HCT116 (cell line): ENCODE results near the gene RALGPS1. TPM values are rescaled to one million over a fixed set of nuclear protein-coding genes. Genes with fewer than 3 reads are reported as not detected.

Experiments used
- ATAC-seq: fragments of 200-7000 bp; cut with Tn5 transposase; 2 replicates; pipeline ENCODE4 v1.9.1; 2020; ENCODE audit warnings: mild to moderate bottlenecking, moderate library complexity
- BruUV-seq: library from RNA; stranded (reverse); fragments of 400-500 nt; replicated peaks from 2 replicates; lab custom pipeline; 2021; lab: Mats Ljungman, UMichigan
- CTCF ChIA-PET: fragments of 300-600 bp; sonication (Branson Sonifier 250); formaldehyde crosslinking; loops from one replicate; lab custom pipeline; 2021; ENCODE audit warnings: antibody characterized with exemption; lab: Charles Lee
- POLR2A ChIA-PET: fragments of 300-600, 350-600 bp; sonication (Branson Sonifier 250); formaldehyde crosslinking; loops from one replicate; lab custom pipeline; 2021; ENCODE audit warnings: antibody characterized with exemption; lab: Charles Lee
- RAD21 ChIA-PET, 2 experiments: fragments of 300-600 bp; sonication (Branson Sonifier 250); formaldehyde crosslinking; loops; one replicate each; lab custom pipeline; 2023; ENCODE audit warnings: low total read pairs in 2 of 2; ENCODE audit not compliant: uncharacterized antibody in 2 of 2, unreplicated experiment in 2 of 2, low non-redundant PET in 1 of 2; lab: Charles Lee
- DNase-seq: peaks from one replicate; pipeline ENCODE4 v3.0.0-alpha.2; 2010; ENCODE audit warnings: low read depth, low spot score
- H2AFZ ChIP-seq: fragments of 200-600 bp; shearing (Covaris generic), sonication (generic); 2 replicates; pipeline ENCODE4 v1.6.1; 2017; ENCODE audit warnings: low read depth, mixed run types, mixed read lengths, antibody characterized with exemption, low read length; ENCODE audit not compliant: poor library complexity, severe bottlenecking
- H3K27ac ChIP-seq: 2 replicates; pipeline ENCODE4 v1.5.1; 2012; ENCODE audit warnings: low read depth, low read length
- H3K27me3 ChIP-seq: fragments of 200-600 bp; sonication (generic); 2 replicates; pipeline ENCODE4 v1.6.1; 2016; ENCODE audit warnings: mixed run types, low read length, mixed read lengths; ENCODE audit not compliant: insufficient read depth
- H3K36me3 ChIP-seq, 2 experiments: fragments of 200-500 bp in 1 of 2; fragments of 200-600 bp in 1 of 2; sonication (Bioruptor generic) in 1 of 2; sonication (generic) in 1 of 2; 2 replicates each; pipeline versions ENCODE4 v1.5.1 to v1.6.1; 2014 to 2016; ENCODE audit warnings: low read length in 2 of 2, inconsistent platforms in 1 of 2, mixed read lengths in 1 of 2, mixed run types in 1 of 2; ENCODE audit not compliant: insufficient read depth in 2 of 2, control insufficient read depth in 1 of 2
- H3K4me1 ChIP-seq, 2 experiments: fragments of 200-600 bp in 1 of 2; sonication (generic) in 1 of 2; 2 replicates each; pipeline versions ENCODE4 v1.5.1 to v1.6.1; 2012 to 2017; ENCODE audit warnings: low read length in 2 of 2, inconsistent platforms in 1 of 2, mild to moderate bottlenecking in 1 of 2, mixed read lengths in 1 of 2, mixed run types in 1 of 2, moderate library complexity in 1 of 2; ENCODE audit not compliant: insufficient read depth in 2 of 2, control insufficient read depth in 1 of 2
- H3K4me2 ChIP-seq: fragments of 200-600 bp; sonication (generic); 2 replicates; pipeline ENCODE4 v1.6.1; 2017; ENCODE audit warnings: mixed run types, low read length, mixed read lengths
- H3K4me3 ChIP-seq, 2 experiments: fragments of 200-600 bp in 1 of 2; sonication (generic) in 1 of 2; replicated peaks in 1 of 2; 2 replicates each; pipeline ENCODE4 v1.5.1; 2011 to 2016; ENCODE audit warnings: low read length in 2 of 2, control low read depth in 1 of 2, low read depth in 1 of 2, mild to moderate bottlenecking in 1 of 2, mixed read lengths in 1 of 2, mixed run types in 1 of 2
- H3K79me2 ChIP-seq: fragments of 200-600 bp; sonication (generic); 2 replicates; pipeline ENCODE4 v1.6.1; 2017; ENCODE audit warnings: mild to moderate bottlenecking, mixed run types, low read length, moderate library complexity, mixed read lengths; ENCODE audit not compliant: insufficient read depth
- H3K9ac ChIP-seq: fragments of 200-600 bp; sonication (generic); 2 replicates; pipeline ENCODE4 v1.6.1; 2016; ENCODE audit warnings: low read length, mixed read lengths
- H3K9me2 ChIP-seq: fragments of 200-600 bp; sonication (generic), shearing (Covaris generic); 2 replicates; pipeline ENCODE4 v1.6.1; 2017; ENCODE audit warnings: mixed run types, mild to moderate bottlenecking, moderate library complexity; ENCODE audit not compliant: insufficient read depth
- H3K9me3 ChIP-seq, 2 experiments: fragments of 200-500 bp in 1 of 2; fragments of 200-600 bp in 1 of 2; sonication (Bioruptor generic) in 1 of 2; sonication (generic) in 1 of 2; 2 replicates each; pipeline ENCODE4 v1.6.1; 2014 to 2017; ENCODE audit warnings: low read length in 2 of 2, mixed read lengths in 2 of 2, inconsistent platforms in 1 of 2, low read depth in 1 of 2, mild to moderate bottlenecking in 1 of 2, mixed run types in 1 of 2, moderate library complexity in 1 of 2; ENCODE audit not compliant: control insufficient read depth in 1 of 2, insufficient read depth in 1 of 2
- H4K20me1 ChIP-seq: fragments of 200-600 bp; sonication (generic), shearing (Covaris generic); 2 replicates; pipeline ENCODE4 v1.6.1; 2017; ENCODE audit warnings: mixed run types, mild to moderate bottlenecking, moderate library complexity; ENCODE audit not compliant: insufficient read depth
- CBX3 ChIP-seq: IDR thresholded peaks from 2 replicates; pipeline ENCODE4 v1.6.1; 2012; ENCODE audit warnings: low read depth
- CEBPB ChIP-seq: IDR thresholded peaks from 2 replicates; pipeline ENCODE4 v1.6.1; 2012; ENCODE audit warnings: low read depth
- EGR1 ChIP-seq: IDR thresholded peaks from 2 replicates; pipeline ENCODE4 v1.6.1; 2012; ENCODE audit warnings: low read depth
- EZH2phosphoT487 ChIP-seq: fragments of 200-600 bp; IDR thresholded peaks from 2 replicates; pipeline ENCODE4 v1.6.1; 2018; ENCODE audit warnings: antibody characterized with exemption, borderline replicate concordance
- FOSL1 ChIP-seq: IDR thresholded peaks from 2 replicates; pipeline ENCODE4 v1.6.1; 2012; ENCODE audit warnings: low read depth
- JUND ChIP-seq: IDR thresholded peaks from 2 replicates; pipeline ENCODE4 v1.6.1; 2012
- RAD21 ChIP-seq: IDR thresholded peaks from 2 replicates; pipeline ENCODE4 v1.6.1; 2012; ENCODE audit warnings: low read depth, mild to moderate bottlenecking
- SIN3A ChIP-seq: IDR thresholded peaks from 2 replicates; pipeline ENCODE4 v1.6.1; 2012; ENCODE audit warnings: low read depth
- SP1 ChIP-seq: IDR thresholded peaks from 2 replicates; pipeline ENCODE4 v1.6.1; 2012; ENCODE audit warnings: low read depth
- SRF ChIP-seq: IDR thresholded peaks from 2 replicates; pipeline ENCODE4 v1.6.1; 2012; ENCODE audit warnings: low read depth
- TCF7L2 ChIP-seq: IDR thresholded peaks from 2 replicates; pipeline ENCODE4 v1.7.0; 2011; ENCODE audit warnings: borderline replicate concordance, inconsistent platforms; ENCODE audit not compliant: insufficient read depth, insufficient read length; ENCODE audit errors: extremely low read depth
- YY1 ChIP-seq: IDR thresholded peaks from 2 replicates; pipeline ENCODE4 v1.6.1; 2011; ENCODE audit warnings: low read length, low read depth, moderate library complexity, mild to moderate bottlenecking; ENCODE audit not compliant: insufficient replicate concordance; ENCODE audit errors: extremely low read depth
- ZNF274 ChIP-seq: fragments of 200-500 bp; sonication (Bioruptor generic); IDR thresholded peaks from 2 replicates; pipeline ENCODE4 v1.6.1; 2014; ENCODE audit warnings: mild to moderate bottlenecking, low read depth, low read length, inconsistent platforms
- intact Hi-C: fragments of 100-400 bp; cut with micrococcal nuclease; formaldehyde crosslinking; loops from 2 replicates; pipeline ENCODE4 v1.10.0; 2022
- total RNA-seq: library from RNA; stranded (reverse); gene quantifications from one replicate; pipeline ENCODE4 v1.2.1, GENCODE V29; 2021; ENCODE audit not compliant: unreplicated experiment
- TF ChIP-seq, protein P1 (sequence below): IDR thresholded peaks from 2 replicates; pipeline ENCODE4 v1.6.1; 2012
- TF ChIP-seq, protein P2 (sequence below): IDR thresholded peaks from 2 replicates; pipeline ENCODE4 v1.6.1; 2012
- TF ChIP-seq, protein P3 (sequence below): IDR thresholded peaks from 2 replicates; pipeline ENCODE4 v1.6.1; 2011; ENCODE audit warnings: mild to moderate bottlenecking, low read length, moderate library complexity; ENCODE audit not compliant: insufficient replicate concordance; ENCODE audit errors: extremely low read depth

RALGPS1 gene
- total RNA-seq, 1 experiment from 2014 or later: 7.6 TPM

DNA sequence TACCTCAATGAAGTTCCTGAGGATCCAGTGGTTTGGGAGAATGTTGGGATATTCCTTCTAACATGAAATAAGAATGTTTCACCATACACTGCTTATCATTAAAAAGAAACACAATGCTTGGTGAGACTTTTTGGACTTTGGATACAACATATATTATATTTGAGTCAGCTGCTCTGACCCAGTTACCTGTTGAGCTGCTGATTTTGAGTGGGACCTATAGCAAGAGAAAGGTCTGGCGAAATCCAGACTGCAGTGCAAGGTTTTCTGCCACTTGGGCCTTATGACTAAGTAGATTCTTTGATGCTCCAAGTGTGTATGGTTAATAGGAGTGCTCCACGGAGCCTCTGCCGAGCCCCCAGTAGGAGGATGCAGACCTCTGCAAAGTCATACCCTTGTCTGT is 10.0 kb upstream of the RALGPS1 start:
- CTCF ChIA-PET: no interaction called here
- no peak for TF ChIP-seq SP1
- TF ChIP-seq RAD21: no peak
- TF ChIP-seq EGR1: no peak
- TF ChIP-seq CBX3: no peak
- no peak for TF ChIP-seq EZH2phosphoT487
- TF ChIP-seq SIN3A: no peak
- TF ChIP-seq ZNF274: no peak
- TF ChIP-seq CEBPB: no peak
- TF ChIP-seq, protein P1, sequence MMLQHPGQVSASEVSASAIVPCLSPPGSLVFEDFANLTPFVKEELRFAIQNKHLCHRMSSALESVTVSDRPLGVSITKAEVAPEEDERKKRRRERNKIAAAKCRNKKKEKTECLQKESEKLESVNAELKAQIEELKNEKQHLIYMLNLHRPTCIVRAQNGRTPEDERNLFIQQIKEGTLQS: no peak
- Histone ChIP-seq H3K27me3 (peaks cover 6% of the 10 kb centered on the region; the same call in 1 of the 2 replicates), H3K4me1 (no peaks in the 10 kb centered on the region), H3K4me3 (no peak overlapping the region), H4K20me1 (no peaks in the 10 kb centered on the region), H3K4me2 (no peak overlapping the region), H2AFZ (no peak overlapping the region), H3K9ac (no peak overlapping the region), H3K9me2 (no peaks in the 10 kb centered on the region), H3K27ac (no peak overlapping the region), H3K79me2 (no peaks in the 10 kb centered on the region), H3K36me3 (no peaks in the 10 kb centered on the region), H3K9me3 (0 out of 4 replicates have a peak, but pooled peaks cover 0 to 3% of the 10 kb centered on the region in 2 experiments)
- intact Hi-C loops: no loop called here
- no TSS peak for BruUV-seq
- RAD21 ChIA-PET: no interaction called here
- DNase-seq (no peak), ATAC-seq (no peak)
- POLR2A ChIA-PET: no interaction called here

DNA sequence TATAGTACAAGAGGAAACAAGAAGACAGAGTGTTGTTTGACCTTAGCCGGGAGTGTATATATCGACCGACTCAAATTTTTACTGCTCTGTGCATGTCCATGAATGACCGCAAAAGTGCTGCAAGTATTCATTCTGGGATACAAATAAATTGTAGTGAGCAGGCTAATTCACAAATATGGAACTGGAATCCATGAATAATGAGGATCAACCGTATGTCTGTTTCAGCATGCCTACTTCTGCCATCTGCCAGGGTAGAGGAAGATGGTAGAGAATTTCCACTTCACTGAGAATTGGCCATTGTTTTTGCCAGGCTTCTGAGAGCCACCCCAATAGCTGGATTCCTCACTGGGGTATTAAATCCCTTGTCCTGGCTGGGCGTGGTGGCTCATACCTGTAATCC is 8.5 kb upstream of the RALGPS1 start:
- DNase-seq (no peak), ATAC-seq (no peak)
- no peak overlapping the region for H3K4me3 ChIP-seq
- H3K9me2 ChIP-seq: no peaks in the 10 kb centered on the region
- H3K27me3 ChIP-seq: peaks cover 6% of the 10 kb centered on the region; the same call in 1 of the 2 replicates
- CTCF ChIA-PET: interaction anchor here (1.5 kb wide), 1 partner anchor 9 kb away, joined by 3 read pairs; the partner anchor contains the start of gene RALGPS1
- H3K9ac ChIP-seq: no peak overlapping the region
- RAD21 ChIA-PET: no interaction called here
- no peak overlapping the region for H3K4me2 ChIP-seq
- H3K79me2 ChIP-seq: no peaks in the 10 kb centered on the region
- H4K20me1 ChIP-seq: no peaks in the 10 kb centered on the region
- POLR2A ChIA-PET: no interaction called here
- no peak overlapping the region for H3K27ac ChIP-seq
- H3K4me1 ChIP-seq: no peaks in the 10 kb centered on the region
- H3K9me3 ChIP-seq: 0 out of 4 replicates have a peak, but pooled peaks cover 0 to 3% of the 10 kb centered on the region in 2 experiments
- no TSS peak for BruUV-seq
- H3K36me3 ChIP-seq: no peaks in the 10 kb centered on the region
- intact Hi-C loops: no loop called here
- no peak overlapping the region for H2AFZ ChIP-seq
- TF ChIP-seq, protein P2, sequence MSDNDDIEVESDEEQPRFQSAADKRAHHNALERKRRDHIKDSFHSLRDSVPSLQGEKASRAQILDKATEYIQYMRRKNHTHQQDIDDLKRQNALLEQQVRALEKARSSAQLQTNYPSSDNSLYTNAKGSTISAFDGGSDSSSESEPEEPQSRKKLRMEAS: no peak
- TF ChIP-seq JUND: no peak
- TF ChIP-seq, protein P3, sequence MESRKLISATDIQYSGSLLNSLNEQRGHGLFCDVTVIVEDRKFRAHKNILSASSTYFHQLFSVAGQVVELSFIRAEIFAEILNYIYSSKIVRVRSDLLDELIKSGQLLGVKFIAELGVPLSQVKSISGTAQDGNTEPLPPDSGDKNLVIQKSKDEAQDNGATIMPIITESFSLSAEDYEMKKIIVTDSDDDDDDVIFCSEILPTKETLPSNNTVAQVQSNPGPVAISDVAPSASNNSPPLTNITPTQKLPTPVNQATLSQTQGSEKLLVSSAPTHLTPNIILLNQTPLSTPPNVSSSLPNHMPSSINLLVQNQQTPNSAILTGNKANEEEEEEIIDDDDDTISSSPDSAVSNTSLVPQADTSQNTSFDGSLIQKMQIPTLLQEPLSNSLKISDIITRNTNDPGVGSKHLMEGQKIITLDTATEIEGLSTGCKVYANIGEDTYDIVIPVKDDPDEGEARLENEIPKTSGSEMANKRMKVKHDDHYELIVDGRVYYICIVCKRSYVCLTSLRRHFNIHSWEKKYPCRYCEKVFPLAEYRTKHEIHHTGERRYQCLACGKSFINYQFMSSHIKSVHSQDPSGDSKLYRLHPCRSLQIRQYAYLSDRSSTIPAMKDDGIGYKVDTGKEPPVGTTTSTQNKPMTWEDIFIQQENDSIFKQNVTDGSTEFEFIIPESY: no peak
- TF ChIP-seq SP1: no peak
- no peak for TF ChIP-seq TCF7L2
- TF ChIP-seq FOSL1: no peak
- no peak for TF ChIP-seq SRF
- no peak for TF ChIP-seq YY1
- TF ChIP-seq CBX3: no peak
- TF ChIP-seq RAD21: no peak
